ENCODE data around the gene RBMS3.

DNA sequence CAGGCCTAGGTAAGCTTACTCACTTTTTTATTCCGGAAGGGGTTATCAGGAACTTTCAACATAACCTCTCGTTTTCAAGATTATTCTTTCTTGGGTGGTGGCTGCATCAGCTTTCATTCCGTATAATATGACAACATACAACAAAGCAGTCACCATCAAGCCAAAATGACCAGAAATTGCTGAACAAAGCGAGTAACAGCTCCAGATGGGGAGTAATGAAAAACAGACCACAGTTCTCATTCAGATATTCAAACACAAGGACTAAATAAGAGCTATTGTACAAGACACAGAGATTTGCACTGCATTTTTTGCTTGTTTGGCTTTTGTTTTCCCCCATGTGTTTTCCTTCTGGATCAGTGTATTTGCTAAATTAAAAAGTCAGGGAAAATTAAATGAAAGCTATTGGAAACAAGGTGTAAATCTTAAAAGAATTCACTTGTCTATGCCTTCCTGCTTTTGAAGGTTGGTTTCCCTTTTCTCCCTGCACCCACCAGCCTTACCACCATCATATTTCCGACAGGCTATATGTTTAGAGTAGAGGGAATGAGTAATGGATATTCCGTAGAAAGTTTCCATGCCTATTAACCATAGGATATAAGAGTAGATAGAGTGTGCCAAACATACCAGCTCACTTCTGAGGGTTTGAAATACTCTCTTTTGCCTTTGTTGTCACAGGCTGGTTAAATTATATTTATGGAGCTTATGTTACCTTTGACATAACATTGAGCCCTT lies 213.6 kb downstream of the RBMS3 start:
- TF ChIP-seq, protein P1, sequence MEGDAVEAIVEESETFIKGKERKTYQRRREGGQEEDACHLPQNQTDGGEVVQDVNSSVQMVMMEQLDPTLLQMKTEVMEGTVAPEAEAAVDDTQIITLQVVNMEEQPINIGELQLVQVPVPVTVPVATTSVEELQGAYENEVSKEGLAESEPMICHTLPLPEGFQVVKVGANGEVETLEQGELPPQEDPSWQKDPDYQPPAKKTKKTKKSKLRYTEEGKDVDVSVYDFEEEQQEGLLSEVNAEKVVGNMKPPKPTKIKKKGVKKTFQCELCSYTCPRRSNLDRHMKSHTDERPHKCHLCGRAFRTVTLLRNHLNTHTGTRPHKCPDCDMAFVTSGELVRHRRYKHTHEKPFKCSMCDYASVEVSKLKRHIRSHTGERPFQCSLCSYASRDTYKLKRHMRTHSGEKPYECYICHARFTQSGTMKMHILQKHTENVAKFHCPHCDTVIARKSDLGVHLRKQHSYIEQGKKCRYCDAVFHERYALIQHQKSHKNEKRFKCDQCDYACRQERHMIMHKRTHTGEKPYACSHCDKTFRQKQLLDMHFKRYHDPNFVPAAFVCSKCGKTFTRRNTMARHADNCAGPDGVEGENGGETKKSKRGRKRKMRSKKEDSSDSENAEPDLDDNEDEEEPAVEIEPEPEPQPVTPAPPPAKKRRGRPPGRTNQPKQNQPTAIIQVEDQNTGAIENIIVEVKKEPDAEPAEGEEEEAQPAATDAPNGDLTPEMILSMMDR (IDR thresholded peaks at IDR 0.05), result no peak
- TF ChIP-seq POLR2A (IDR thresholded peaks at IDR 0.05), result no peak
